Right kidney (tissue), 1 donor: ENCODE data around the gene HLA-DRB5.
"Not testable (repeated sequence)": the region's sequence is repeated elsewhere in the genome, so short reads cannot be mapped to it uniquely, and the experiment has no call there.

Experiments
- DNase-seq: peaks from one replicate; pipeline ENCODE4 v3.0.0-alpha.2; 2016

Gene HLA-DRB5

GRCh38 chr6:32517654-32518445 is 12.2 kb downstream of the HLA-DRB5 start:
- no peak for DNase-seq

GRCh38 chr6:32501016-32501415 is 29.1 kb downstream of the HLA-DRB5 start:
- no peak for DNase-seq

GRCh38 chr6:32492351-32492750 is 37.7 kb downstream of the HLA-DRB5 start:
- DNase-seq: no peak

- DNase-seq: no peak
Observed at GRCh38 chr6:32491700-32492099, 38.4 kb downstream of the HLA-DRB5 start.

GRCh38 chr6:32488083-32488482 is 42.0 kb downstream of the HLA-DRB5 start:
- DNase-seq: no peak

- no peak for DNase-seq
Observed at GRCh38 chr6:32484614-32484998, 45.5 kb downstream of the HLA-DRB5 start.

- no peak for DNase-seq
Observed at GRCh38 chr6:32483968-32484613, 46.0 kb downstream of the HLA-DRB5 start.

- no peak for DNase-seq
Observed at GRCh38 chr6:32475392-32476206, 54.5 kb downstream of the HLA-DRB5 start.

GRCh38 chr6:32473376-32474348 is 56.4 kb downstream of the HLA-DRB5 start:
- not testable (repeated sequence) for DNase-seq

GRCh38 chr6:32472781-32473375 is 57.2 kb downstream of the HLA-DRB5 start:
- DNase-seq: no peak

GRCh38 chr6:32467743-32468503 is 62.2 kb downstream of the HLA-DRB5 start:
- not testable (repeated sequence) for DNase-seq
